T follicular helper cell (primary cell): ENCODE measurements around the gene LPCAT1.

Experiments used
- DNase-seq: peaks from one replicate; pipeline ENCODE4 v3.0.0-alpha.2; 2020; ENCODE audit warnings: low read depth

LPCAT1 gene

GRCh38 chr5:1442222-1443145 is 81.3 kb downstream of the LPCAT1 start:
- DNase-seq: no peak

- no peak for DNase-seq
These were observed 82.4 kb downstream of the LPCAT1 start for GRCh38 chr5:1441166-1441865.

- no peak for DNase-seq
These were observed 83.7 kb downstream of the LPCAT1 start for GRCh38 chr5:1440098-1440493.

GRCh38 chr5:1439388-1440097 is 84.2 kb downstream of the LPCAT1 start:
- DNase-seq: no peak

- DNase-seq: no peak
These were observed 84.9 kb downstream of the LPCAT1 start for GRCh38 chr5:1438871-1439270.

- no peak for DNase-seq
These were observed 85.7 kb downstream of the LPCAT1 start for GRCh38 chr5:1437876-1438559.

- DNase-seq: no peak
These were observed 86.4 kb downstream of the LPCAT1 start for GRCh38 chr5:1437226-1437829.

- DNase-seq: no peak
These were observed 87.1 kb downstream of the LPCAT1 start for GRCh38 chr5:1436681-1437080.

GRCh38 chr5:1436036-1436435 is 87.7 kb downstream of the LPCAT1 start:
- DNase-seq: no peak

- no peak for DNase-seq
These were observed 88.4 kb downstream of the LPCAT1 start for GRCh38 chr5:1435369-1435768.

GRCh38 chr5:1432296-1432695 is 91.5 kb downstream of the LPCAT1 start:
- DNase-seq: no peak

GRCh38 chr5:1431896-1432295 is 91.9 kb downstream of the LPCAT1 start:
- no peak for DNase-seq

GRCh38 chr5:1431021-1431811 is 92.5 kb downstream of the LPCAT1 start:
- DNase-seq: no peak

GRCh38 chr5:1430121-1430795 is 93.5 kb downstream of the LPCAT1 start:
- no peak for DNase-seq

GRCh38 chr5:1429496-1429895 is 94.3 kb downstream of the LPCAT1 start:
- no peak for DNase-seq

- no peak for DNase-seq
These were observed 94.7 kb downstream of the LPCAT1 start for GRCh38 chr5:1429066-1429465.

GRCh38 chr5:1428107-1428506 is 95.7 kb downstream of the LPCAT1 start:
- DNase-seq: no peak

- DNase-seq: no peak
These were observed 99.0 kb downstream of the LPCAT1 start for GRCh38 chr5:1424716-1425115.

GRCh38 chr5:1423901-1424603 is 99.7 kb downstream of the LPCAT1 start:
- no peak for DNase-seq
